HPDE6-E6E7 (cell line): Measurements from ENCODE around the gene ZDHHC18.
"Not testable (repeated sequence)": the region's sequence is repeated elsewhere in the genome, so short reads cannot be mapped to it uniquely, and the experiment has no call there.

Source experiments
- DNase-seq: peaks from one replicate; pipeline ENCODE4 v3.0.0; 2011; ENCODE audit warnings: missing footprints; ENCODE audit errors: extremely low spot score

The ZDHHC18 gene

DNA sequence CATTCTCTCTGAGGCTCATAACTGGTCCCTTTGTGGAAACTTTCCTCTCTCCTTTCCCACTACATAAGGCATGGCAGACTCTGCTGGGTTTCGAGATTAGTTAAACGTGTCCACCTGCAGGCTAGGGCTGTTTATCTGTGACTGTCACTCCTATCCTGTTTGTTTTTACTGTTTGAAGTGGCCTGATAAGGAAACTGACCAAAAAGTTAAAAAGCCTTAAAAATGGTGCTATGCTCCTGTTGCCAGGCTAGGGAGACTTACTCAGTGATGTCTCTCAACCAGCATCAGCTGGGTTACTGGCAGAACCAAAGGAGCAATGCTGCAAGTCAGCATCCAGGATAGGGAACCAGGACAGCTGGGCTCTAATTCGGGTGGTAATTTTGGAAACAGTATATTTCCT, 34.9 kb upstream of the ZDHHC18 start:
- no peak for DNase-seq

DNA sequence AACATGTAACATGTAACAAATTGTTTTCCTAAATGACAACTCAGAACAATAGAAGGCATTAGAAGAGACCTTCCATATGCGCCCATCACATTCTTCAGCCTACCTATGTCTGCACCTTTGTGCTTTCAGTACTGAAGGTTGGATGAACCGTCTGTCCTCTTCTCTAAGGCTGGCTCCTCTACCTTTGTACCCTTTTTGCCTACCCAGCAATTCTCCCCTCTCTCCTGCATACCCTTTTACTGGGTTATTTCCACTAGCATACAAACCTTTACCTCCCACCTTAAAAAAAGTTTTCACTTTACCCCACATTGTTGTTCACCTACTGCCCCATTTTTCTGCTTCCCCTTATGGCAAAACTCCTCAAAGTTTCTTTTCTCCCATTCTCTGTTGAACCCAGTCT, 33.6 kb upstream of the ZDHHC18 start:
- no peak for DNase-seq

DNA sequence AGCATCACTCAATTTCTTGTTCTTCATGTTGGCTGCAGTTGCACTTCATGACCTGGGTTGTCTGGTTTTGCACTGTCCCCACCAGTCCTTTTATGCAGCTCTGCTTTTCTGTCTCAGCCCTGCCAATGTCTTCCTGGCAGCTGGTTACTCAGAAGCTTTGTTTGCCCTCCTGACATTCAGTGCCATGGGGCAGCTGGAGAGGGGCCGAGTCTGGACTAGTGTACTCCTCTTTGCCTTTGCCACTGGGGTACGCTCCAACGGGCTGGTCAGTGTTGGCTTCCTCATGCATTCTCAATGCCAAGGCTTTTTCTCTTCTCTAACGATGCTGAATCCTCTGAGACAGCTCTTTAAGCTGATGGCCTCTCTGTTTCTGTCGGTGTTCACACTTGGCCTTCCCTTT, 32.1 kb upstream of the ZDHHC18 start:
- no peak for DNase-seq

DNA sequence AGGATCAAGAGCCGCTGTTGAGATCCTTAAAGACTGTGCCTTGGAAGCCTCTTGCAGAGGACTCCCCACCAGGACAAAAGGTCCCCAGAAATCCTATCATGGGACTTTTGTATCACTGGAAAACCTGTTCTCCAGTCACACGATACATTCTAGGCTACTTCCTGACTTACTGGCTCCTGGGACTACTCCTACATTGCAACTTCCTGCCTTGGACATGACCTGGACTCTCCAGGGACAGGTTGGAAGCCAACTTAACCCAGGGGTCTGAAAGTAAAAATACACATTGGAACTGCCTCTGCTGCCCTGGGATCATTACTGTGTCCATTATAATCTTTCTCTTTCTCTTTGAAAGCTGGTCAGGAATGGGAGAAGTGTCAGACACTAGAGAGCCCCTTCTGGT, 28.9 kb upstream of the ZDHHC18 start:
- no peak for DNase-seq

DNA sequence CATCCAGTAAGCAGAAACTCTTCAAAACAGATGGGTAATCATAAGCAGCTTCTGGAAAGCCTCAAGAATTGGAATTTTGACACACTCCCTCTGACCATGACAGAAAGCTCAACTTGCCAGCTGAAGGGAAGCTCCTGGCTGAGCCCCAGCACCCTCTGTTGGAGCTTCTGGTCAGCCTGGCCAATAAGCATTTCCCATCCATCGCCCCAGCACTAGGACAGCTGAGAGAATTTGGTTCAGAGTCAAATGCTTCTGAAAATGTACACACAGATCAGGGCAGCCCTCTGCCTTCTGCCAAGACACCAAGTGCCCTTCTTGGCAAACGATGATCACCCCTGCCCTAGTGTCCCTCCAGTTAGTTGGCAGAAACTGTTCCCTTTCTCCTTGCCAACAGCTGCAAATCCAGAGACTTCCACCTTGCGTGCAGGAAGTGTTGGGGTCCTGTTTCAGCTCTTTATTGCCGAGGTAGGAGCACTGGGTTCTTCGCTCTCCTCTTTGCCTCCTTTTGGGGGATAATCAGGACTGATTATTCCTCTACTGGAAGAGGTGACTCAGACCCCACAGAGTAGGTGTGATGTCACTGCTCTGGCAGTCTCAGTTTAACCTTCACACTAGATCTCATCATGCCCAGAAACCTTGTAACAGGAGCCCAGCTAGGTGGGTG, 26.9 kb upstream of the ZDHHC18 start:
- DNase-seq = peak; percentile 67

DNA sequence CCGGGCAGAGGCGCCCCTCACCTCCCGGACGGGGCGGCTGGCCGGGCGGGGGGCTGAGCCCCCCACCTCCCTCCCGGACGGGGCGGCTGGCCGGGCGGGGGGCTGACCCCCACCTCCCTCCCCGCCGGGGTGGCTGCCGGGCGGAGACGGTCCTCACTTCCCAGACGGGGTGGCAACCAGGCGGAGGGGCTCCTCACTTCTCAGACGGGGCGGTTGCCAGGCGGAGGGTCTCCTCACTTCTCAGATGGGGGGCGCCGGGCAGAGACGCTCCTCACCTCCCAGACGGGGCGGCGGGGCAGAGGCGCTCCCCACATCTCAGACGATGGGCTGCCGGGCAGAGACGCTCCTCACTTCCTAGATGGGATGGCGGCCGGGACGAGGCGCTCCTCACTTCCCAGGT, 22.6 kb upstream of the ZDHHC18 start:
- DNase-seq = not testable (repeated sequence)

DNA sequence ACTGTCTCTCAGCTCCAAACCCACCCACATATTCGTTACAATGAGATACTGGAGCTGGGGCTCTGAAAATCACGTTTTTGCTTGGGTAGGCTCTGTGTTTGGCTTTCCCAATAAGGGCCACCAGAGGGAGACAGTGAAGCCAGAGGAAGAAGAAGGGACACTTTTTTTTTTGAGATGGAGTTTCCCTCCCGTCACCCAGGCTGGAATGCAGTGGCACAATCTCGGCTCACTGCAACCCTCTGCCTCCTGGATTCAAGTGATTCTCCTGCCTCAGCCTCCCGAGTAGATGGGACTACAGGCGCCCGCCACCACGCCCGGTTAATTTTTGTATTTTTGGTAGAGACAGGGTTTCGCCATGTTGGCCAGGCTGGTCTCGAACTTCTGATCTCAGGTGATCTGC, 16.4 kb upstream of the ZDHHC18 start:
- not testable (repeated sequence) for DNase-seq

DNA sequence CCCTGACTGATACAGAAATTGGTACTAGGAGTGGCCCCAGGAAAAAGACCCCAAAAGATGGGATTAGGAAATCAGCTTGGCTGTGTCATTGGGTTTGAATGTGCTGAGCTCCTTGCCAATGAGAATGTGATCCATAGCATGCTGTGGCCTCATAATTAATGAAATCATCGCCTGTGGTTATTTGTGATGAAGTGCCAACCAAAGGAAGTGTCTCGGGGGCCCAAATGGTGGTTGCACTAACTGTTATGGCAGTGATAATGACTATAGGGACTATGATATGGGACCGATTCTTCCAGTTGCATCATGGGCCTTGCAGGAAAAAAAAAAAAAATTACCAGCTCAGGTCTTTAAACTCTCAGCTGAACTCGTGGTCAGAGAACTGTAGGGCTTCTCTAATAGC, 15.4 kb upstream of the ZDHHC18 start:
- DNase-seq = no peak

DNA sequence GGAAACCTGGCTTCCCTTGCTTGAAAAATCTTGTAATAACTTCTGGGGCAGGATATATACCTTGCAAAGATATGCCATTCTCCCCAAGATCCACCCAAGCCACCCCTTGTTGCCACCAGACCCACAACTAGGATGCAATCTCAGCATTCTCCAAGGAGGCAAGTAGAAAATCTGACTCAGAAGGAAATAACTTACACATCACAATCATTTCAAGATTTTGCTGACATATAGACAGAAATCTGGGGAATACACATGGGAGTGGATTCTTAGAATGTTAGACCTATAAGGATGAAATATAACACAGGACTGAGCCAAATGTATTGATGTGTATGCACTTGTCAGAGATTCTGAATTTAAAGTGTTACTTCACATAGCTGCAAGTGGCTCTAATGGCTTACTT, 14.8 kb upstream of the ZDHHC18 start:
- no peak for DNase-seq

DNA sequence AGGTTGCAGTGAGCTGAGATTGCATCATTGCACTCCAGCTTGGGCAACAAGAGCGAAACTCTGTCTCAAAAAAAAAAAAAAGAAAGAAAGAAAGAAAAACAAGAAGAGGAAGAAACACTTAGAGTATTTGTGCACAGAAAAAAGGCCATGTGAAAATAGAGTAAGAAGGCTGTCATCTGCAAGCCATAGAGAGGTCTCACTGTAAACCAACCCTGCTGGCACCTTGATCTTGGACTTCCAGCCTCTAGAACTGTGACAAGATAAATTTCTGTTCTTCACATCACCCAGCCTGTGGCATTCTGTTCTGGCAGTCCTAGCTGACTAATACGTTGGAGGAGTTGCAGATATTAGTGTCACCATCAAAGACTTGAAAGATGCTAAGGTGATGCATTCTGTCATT, 12.1 kb upstream of the ZDHHC18 start:
- DNase-seq = no peak

DNA sequence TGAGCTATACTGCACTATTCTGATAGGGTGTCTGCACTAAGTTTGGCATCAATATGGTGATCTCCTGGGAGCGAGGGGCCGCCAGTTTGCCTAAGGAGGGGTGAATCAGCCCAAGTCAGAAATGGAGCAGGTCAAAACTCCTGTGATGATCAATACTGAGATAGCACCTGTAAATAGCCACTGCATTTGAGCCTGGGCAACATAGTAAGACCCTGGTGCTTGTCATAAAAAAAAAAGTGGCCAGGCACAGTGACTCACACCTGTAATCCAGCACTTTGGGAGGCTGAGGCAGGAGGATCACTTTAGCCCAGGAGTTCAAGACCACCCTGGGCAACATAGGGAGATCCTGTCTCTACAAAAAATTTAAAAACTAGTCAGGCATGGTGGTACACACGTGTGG, 11.6 kb upstream of the ZDHHC18 start:
- DNase-seq = no peak

DNA sequence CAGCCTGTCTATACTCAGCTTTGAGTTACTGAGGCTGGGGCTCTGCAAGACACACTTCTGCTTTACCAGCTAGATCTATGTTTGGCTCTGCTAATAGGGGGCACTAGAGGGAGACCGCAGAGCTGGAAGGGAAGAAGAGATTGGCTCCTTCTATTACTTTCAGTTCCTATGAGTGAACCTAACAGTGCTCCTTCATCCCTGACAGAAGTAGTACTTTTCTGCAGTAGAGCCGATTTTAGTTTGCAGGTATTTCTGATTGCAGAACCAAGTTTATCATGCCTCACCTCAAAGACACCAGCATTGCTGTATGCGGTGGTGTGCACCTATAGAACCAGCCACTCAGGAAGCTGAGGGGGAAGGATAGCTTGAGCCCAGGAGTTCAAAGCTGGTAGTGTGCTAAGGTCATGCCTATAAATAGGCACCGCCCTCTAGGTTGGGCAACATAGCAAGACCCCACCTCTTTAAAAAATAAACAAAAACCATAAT, 5.7 kb upstream of the ZDHHC18 start:
- DNase-seq = no peak

DNA sequence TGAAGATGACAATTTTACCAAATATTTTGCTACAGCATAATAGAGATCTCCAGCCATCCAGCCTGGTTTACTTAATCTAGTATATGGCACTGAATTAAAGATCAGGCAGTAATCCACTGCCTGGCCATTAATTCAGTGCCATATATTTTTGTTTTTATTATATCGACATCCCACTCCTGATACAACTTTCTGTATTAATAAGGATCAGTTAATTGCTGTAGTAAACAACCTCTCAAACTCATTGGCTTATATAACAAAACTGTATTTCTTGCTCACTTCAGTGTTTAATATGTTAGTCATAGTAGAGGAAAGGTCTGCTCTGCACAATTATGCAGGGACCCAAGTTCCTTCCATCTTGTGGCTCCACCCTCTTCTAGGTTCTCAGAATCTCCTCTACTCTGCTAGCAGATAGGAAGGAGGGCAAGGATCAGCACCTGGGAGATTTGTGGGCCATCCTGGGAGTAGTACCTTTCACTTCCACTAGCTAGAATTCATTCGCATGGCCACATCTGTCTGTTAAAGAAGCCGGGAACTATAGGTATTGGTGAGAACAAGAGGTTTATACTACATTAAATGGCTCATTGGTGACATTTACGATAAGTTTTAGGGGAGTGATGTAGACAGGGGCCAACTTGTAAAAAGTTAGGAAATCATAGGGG, 3.6 kb upstream of the ZDHHC18 start:
- DNase-seq = no peak

DNA sequence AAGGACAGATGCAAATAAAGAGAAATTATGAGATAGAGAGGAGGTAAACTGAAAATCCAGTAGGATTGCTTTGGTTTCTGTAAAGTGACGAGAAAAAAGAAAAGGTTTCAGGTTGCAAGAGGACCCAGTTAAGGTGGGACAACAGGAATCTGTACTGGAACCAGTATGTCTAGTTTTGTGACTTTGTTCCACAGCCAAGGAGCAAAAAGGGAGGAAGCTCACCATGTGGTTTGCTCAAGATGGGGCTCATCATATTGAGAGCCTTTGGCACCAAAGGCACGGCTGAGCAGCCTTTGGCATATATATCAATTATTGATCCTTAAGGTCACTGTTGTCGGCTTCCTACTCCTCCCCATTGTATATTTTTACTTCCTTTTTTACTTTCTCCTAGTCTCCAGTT, 1.8 kb upstream of the ZDHHC18 start:
- DNase-seq = no peak

DNA sequence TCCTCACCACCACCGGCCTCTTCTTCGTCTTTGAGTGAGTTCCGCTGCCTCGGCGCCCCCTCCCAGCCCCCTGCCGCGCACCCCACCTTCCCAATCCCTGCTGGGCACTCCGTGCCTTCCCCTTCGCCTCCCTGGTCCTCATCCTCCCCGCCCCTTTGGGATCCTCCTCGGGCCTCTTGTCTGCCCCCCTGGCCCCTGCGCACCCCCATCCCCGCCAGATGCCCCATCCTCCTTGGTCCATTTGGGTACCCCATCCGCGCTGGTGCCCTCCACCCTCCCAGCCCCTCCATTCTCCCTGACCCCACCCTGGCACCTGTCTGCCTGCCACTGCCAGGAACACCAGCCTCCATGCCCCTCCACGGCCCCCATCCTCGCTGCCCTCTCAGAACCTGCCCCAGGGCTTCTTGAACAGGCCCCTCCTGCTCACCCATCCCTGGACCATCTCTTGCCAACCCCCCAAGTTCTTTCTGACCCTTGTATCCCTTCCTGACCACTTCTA, 667 bp downstream of the ZDHHC18 start:
- DNase-seq = no peak

DNA sequence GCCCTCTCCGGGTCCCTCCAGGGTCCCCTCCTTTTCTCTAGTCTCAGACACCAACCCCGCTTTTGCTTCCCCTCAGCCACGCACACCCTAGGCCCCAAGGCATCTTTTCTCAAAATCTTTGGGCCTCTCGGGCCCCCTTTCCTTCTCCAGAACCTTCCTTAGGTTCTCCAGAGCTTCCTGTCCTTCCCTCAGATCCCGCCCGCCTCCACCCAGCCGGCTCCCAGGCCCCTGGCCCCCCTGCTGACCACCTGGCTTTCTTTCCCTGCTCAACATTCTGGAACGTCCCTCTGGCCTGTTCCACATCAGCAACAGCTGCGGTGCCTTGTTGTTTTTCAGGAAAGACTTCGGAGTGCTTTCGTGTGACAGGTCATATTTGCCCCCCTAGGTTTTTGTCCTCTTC, 1.2 kb downstream of the ZDHHC18 start:
- no peak for DNase-seq

DNA sequence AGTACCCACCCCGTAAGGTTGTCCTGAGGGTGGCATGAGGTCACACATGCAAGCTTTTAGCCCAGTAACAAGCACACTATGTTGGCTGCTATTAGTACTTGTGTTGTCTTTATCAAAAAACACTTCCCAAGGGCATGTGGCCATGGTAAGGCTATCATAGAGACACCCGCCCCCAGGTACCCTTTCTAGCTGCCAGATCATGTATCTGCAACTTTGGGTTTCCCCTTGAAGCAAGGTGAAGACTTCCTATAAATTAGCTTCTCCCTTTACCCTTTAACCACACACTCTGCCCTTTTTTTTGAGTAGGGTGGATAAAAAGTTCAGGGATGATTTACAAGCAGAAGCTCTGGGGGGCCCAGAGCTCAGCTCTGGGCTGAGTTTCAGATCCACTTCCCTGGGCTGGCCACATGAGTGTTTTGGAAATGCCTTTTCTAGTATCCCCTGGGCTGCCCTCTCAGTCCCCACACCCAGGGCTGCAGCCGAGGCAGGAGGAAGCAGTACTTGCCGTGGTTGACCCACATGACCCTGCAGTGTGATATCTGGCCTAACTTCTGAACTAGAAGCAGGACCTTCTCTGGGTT, 2.0 kb downstream of the ZDHHC18 start:
- DNase-seq = no peak

DNA sequence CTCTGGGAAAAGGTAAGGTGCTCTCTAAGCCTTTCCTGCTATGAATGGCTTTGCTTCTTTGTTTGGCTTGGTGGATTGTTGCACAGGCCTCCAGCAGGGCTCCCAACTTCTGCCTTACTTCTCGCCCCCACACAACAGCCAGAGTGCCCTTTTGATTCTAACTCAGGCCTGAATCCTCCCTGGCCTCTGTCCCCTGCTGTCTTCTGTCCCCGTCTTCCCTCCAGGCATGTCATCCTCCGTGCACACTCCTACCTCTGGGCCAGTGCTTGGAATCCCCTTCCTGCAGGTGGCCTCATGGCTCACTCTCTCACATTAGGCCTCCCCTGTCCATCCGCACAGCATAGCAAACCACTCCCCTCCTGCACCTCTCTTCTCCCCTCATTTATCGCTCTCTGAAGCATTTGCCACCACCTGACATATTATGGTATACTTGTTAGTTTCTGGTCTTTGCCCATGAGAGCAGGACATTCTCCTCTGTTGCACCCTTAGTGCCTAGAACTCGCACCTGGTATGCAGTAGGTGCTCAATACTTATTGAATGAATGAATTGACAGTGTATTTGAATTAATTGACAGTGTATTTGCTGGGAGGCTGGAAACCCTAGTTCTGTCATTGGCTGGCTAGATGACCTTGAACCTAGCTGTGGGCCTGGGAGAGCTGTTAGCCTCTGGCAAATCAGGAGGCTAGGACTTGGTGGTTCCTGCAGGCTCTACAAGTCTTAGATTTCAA, 2.9 kb downstream of the ZDHHC18 start:
- no peak for DNase-seq

DNA sequence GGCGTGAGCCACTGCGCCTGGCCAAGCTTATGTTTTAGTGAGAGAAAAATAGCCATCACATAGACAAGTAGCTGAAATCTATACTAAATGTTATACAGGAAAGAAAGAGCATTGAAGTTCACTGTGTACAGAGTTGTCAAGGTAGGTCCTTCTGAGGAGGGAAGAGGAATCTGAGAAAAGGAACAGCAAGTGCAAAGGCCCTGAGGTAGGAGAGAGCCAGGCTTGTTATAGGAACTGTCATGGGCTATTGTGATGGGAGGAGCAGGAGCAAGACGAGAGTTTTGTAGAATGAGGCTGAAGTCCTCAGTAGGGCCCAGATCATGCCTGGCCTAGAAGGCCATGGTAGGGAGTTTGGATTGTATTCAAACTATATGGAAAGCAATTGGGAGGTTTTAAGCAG, 4.6 kb downstream of the ZDHHC18 start:
- no peak for DNase-seq

DNA sequence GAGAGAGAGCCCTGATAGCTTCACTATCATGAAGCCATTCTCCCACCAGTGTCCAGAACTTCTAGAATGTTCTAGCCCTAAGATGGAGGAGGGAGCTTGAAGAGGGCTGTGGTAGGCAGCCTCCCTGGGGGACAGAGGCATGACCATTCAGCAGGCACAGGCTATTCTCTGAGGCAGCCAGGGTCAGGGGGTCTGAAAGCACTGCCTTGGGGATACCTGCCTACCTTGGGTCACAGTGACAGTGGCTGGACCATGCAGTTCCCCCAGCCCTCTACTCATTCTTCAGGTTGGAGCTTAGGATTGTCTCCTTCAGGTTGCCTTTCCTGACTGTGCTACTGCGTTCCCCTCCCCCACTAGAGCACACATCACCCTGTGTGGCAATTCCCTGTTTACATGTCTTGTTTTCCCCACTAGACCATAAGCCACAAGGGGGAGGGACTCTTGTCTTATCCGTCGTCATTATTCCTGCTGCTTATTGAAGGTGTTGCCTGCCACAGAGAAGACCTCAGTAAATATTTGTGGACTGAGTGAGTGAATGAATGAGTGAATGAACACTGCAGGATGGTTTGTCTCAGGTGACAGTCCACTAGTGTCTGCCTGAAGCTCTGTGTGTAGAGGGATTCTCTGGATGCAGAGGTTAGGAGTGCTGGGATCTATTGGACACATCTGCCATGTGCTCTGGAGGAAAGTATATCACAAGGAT, 5.2 kb downstream of the ZDHHC18 start:
- no peak for DNase-seq

DNA sequence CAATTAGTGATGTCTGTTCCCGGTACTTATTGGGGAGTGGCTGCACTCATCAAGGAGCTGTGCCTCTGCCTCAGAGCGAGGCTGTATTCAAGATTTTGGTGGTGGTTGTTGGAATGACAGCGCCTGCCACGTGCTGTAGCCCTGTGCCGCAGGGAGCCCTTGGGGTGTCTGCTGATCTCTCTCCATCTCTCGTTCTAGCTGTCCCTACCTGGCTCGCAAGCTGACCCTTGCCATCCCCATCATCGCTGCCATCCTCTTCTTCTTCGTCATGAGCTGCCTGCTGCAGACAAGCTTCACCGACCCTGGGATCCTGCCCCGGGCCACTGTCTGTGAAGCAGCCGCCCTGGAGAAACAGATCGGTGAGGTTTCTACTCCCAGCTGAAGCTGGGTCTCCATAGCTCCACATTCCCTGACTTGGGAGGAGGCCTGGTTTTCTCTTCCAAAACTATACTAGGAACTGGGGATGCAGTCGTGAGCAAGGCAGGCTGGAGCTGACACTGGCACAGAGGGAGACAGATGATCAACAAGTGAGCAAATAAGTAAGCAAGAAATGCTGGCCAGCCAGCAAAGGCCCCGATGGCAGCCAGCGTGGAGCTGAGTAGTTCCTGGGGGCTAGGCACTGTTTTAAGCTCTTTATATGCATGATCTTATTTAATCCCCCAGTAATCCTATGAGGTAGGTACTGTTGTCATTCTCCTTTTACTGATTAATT, 5.9 kb downstream of the ZDHHC18 start:
- no peak for DNase-seq
